NCI-H82 treated with DMSO at 0.1 percent for 48 hours (cell line): Measurements from ENCODE around the gene RC3H2.
A peak's percentile ranks its signal among the peaks of the same experiment; 100 is the strongest.
"Not testable (repeated sequence)": the region's sequence is repeated elsewhere in the genome, so short reads cannot be mapped to it uniquely, and the experiment has no call there.

Source experiments
- DNase-seq: peaks from one replicate; lab custom pipeline; 2025; ENCODE audit not compliant: unreplicated experiment; lab: John Stamatoyannopoulos, UW

RC3H2 gene

DNA sequence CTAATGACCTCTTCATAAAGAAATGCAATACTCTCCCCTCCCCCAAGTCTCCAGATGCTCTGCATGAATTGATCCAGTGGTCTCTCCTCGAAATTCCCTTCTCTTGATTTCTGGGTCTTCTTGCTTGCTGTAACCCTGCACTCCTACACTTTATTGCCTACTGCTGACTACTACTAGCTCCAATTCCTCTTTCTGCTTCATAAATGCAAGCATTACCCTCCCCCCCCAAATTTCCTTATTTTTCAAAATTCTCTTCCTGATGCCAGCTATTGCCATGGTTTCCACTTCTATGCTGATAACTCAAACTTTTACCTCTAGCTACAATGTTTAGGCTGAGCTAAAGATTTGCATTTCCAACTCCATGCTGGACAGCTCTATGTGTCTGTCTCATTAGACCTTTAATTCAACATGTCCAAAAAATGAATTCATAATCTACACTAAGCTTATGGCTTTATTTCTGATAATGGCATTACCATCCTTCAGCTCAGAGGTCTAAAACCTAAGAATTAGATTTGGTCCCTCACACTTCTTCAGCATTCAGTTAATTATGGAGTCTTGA is 24.7 kb upstream of the RC3H2 start:
- DNase-seq: no peak

GRCh38 chr9:122923947-122924346 is 18.8 kb upstream of the RC3H2 start:
- no peak for DNase-seq

GRCh38 chr9:122922713-122923112 is 17.6 kb upstream of the RC3H2 start:
- DNase-seq: no peak

- no peak for DNase-seq
Measured at GRCh38 chr9:122918310-122918709, 13.2 kb upstream of the RC3H2 start.

DNA sequence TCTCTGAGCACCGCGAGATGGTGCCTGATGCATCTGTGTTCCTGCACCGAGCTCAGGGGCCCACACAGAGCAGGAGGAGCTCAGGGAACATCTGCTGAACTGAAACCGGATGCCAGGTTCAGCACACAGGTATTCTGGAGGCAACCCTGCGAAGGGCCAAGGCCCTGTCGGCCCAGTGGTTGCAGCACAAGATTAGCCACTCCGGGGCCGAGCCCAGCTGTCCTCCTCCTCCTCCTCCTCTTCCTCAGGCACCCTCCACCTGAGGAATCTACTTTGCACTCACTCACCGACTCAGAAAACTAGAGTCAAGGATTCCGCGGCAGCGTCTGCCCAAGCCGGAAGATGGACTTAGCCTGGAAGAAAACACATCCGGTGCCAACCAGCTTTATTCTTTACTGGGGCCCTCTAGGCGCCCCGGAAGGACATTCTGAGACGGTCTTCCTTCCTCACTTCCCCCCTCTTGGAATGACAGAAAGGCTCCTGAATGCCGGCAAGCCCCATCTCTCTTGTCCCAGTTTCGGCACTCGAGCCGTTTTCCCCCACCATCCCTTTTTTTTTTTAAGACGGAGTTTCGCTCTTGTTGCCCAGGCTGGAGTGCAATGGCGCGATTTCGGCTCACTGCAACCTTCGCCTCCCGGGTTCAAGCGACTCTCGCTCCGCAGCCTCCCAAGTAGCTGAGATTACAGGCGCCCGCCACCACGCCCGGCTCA is 8.0 kb upstream of the RC3H2 start, which contains the start of gene ZBTB6:
TSS of gene ZBTB6 (minus strand) at position 360 of the 710 bp plus-strand sequence. CDS start 1,251 bp downstream, outside the sequence.
- DNase-seq: peak; percentile 60

DNA sequence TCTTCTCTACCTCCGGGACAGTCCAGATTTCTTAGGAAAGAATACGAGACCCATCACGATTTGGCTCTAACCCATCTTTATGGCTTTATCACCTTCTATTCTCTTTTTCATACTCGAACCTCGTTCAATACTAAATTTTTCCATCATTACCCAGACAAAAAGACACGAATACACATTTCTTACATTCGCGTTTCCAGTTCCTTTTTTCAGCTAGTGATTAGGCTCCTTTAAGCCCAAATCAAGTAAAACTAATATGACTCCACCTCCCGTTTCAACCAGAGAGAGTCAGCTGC is 7.5 kb upstream of the RC3H2 start:
- DNase-seq: no peak

- DNase-seq: not testable (repeated sequence)
Measured at GRCh38 chr9:122906122-122906521, 963 bp upstream of the RC3H2 start.

DNA sequence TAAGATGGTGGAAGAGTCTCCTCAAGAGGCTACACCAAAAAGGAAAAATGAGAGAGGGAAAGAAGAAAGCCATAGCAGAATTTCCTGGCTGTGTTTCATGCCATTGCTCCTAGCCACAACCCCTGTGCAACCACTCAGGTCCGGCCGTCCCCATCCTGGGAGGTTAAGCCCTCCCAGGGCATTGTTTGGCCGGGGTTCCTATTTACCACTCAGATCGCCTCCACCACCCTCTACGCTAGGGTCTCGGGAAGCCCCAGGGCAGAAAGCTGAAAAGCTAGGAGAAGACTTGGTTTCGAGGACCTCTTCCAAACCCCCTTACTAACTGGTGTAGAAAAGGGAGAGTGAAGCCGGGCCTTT is 715 bp downstream of the RC3H2 start:
- DNase-seq: no peak

DNA sequence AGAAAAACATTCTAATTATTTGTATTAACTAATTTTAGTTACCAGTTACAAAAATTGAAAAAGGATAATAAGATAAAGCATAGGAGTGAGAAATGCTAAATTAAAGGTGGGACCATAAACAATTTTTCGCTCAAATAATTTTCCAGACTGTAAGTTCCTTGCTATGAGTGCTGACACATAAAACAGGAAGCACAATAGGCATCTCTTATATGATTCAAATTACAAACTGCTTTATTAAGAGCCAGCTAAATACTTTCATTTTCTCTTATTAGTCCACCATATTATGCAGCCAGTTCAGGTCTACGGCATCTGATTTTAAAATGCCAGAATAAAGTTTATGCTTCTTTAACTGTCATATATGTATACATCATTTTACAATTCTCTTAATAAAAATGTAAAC is 4.4 kb downstream of the RC3H2 start:
- DNase-seq: no peak

DNA sequence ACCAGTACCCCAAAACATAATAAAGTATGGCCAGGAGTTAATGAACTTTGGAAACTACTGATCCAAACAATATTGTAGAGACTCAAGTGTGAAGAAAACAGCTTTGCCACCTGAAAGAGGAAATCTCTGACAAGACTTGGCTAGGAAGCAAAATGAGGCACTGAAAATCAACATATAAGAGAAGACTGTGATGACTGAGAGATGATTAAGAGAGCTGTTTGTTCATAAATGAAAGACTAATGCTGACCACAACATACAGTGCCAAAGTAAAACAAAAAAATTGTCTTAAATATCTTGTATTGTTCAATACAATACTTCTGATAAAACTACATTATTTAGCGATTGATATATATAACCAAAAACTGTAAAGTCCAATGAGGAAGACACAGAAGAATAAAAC is 7.2 kb downstream of the RC3H2 start:
- no peak for DNase-seq

DNA sequence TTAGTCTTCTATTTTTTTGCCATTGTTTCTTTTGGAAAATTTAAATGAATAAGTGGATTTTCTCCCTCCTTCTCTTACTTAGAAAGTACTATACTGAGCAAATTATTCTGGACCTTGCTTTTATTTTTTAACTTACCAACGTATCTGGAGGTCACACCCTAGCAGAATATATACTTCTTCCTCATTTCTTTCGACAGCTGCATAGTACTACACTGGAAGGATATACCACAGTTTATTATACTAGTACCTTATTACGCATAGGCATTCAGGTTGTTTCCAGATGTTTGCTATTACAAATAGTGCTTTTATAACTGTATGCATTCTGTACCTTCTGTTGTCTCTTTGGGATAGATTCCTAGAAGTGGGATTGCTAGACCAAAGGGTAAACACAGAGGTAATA is 16.7 kb downstream of the RC3H2 start:
- no peak for DNase-seq

DNA sequence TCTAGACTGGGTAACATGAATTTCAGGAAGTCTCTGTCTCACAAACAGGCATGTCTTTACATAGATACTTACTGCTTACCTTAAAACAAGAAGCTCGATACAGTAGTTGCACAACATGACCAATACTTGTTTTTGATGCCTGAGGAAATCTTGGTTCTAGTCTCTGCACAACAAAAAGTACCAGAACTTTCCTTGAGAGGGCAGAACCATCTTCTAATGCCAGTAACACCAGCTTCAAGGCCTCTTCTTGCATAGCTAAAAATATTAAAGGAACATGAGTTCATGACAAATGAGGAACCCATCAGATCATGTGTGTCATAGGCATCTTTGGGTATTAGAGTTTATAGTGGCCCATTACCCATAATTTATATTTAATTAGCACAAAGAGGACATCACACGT is 22.0 kb downstream of the RC3H2 start:
- no peak for DNase-seq

DNA sequence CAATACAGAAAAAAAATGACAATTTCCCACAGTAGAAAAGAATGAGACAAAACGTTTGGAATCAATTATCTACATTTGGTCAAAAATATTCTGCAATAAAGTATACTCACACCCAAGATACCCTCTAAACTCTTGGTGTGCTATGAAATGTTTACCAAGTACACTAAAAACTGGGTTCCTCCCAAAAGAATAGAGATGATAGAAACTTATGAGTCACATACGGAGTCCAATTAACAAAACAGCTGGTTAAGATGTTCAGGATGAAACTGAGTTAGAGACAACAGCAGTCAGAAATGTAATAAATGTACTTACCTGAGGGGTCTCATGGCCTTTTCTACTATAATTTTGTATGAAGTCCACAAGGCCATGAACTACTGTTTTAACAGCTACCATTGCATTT is 25.7 kb downstream of the RC3H2 start:
- DNase-seq: no peak

GRCh38 chr9:122875523-122875922 is 29.6 kb downstream of the RC3H2 start:
- peak; percentile 27 for DNase-seq

- DNase-seq: not testable (repeated sequence)
Measured at GRCh38 chr9:122867276-122867675, 37.9 kb downstream of the RC3H2 start.

GRCh38 chr9:122866079-122866478 is 39.1 kb downstream of the RC3H2 start:
- no peak for DNase-seq

- DNase-seq: no peak
Measured at GRCh38 chr9:122865300-122865699, 39.9 kb downstream of the RC3H2 start.

- DNase-seq: no peak
Measured at GRCh38 chr9:122863407-122863806, 41.8 kb downstream of the RC3H2 start.

GRCh38 chr9:122860319-122861142 is 44.6 kb downstream of the RC3H2 start:
- DNase-seq: no peak

DNA sequence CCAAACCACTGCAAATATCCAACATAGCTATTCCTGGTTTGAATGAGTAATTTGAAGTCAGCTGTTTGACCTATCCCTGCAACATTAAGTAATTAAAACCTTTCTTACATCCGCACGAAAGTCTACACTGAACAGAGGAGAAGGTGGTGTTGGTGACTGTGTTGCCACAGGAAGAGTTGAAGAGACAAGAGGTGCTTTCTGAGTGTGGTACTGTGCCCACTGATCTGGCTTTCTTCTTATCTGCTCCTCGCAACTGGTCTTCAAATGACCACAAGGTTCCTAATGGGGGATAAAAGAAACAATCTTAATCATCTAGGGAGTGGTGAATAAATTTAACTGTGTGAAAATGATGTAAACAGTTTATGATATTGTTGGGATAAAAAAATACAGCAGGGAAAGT is 47.3 kb downstream of the RC3H2 start:
- no peak for DNase-seq

GRCh38 chr9:122852085-122852786 is 52.9 kb downstream of the RC3H2 start:
- DNase-seq: not testable (repeated sequence)
